Colonic mucosa (tissue), 4 donors: ENCODE results near the gene LATS1. TPM values are rescaled to one million over a fixed set of nuclear protein-coding genes. Genes with fewer than 3 reads are reported as not detected.
A peak's percentile ranks its signal among the peaks of the same experiment; 100 is the strongest.

Source experiments
- DNase-seq: peaks from one replicate; pipeline ENCODE4 v3.0.0-alpha.2; 2020
- H3K27ac ChIP-seq: fragments of 200-600 bp; one replicate; pipeline ENCODE4 v1.8.0; 2021
- H3K27me3 ChIP-seq: fragments of 200-600 bp; one replicate; pipeline ENCODE4 v1.8.0; 2021
- H3K36me3 ChIP-seq: fragments of 200-600 bp; one replicate; pipeline ENCODE4 v1.8.0; 2021
- H3K4me1 ChIP-seq: fragments of 200-600 bp; one replicate; pipeline ENCODE4 v1.8.0; 2021; ENCODE audit warnings: mild to moderate bottlenecking
- H3K4me3 ChIP-seq: fragments of 200-600 bp; one replicate; pipeline ENCODE4 v1.8.0; 2021
- H3K9ac ChIP-seq, 2 donors: one replicate each; pipeline ENCODE4 v1.7.0; 2013; ENCODE audit warnings: control low read depth in 2 of 2, low read depth in 2 of 2, low read length in 2 of 2
- H3K9me3 ChIP-seq: fragments of 200-600 bp; one replicate; pipeline ENCODE4 v1.8.0; 2021
- intact Hi-C: fragments of 100-400 bp; cut with DNase I; formaldehyde crosslinking; loops from one replicate; pipeline ENCODE4 v1.14.1; 2022
- total RNA-seq, 2 donors: library from RNA; stranded (reverse); fragmentation: NEBNext Ultra II Directional in 1 of 2; extraction: Animal tissue kit (Norgen Biotek cat#: 25700) in 1 of 2; gene quantifications; one replicate each; pipeline ENCODE4 v1.2.1, GENCODE V29; 2021
- TF ChIP-seq, protein P1 (sequence below): fragments of 200-600 bp; IDR thresholded peaks from one replicate; pipeline ENCODE4 v1.8.0; 2022; ENCODE audit warnings: antibody characterized with exemption, mild to moderate bottlenecking
- donor health status: healthy.
- donor health status: DM: no; HTN: no; CAD: no.
- donor health status: DM: no; HTN: no; CAD: no.

Gene LATS1
- total RNA-seq, 2 donors from 2014 or later = 17.2 to 26.5 TPM

DNA sequence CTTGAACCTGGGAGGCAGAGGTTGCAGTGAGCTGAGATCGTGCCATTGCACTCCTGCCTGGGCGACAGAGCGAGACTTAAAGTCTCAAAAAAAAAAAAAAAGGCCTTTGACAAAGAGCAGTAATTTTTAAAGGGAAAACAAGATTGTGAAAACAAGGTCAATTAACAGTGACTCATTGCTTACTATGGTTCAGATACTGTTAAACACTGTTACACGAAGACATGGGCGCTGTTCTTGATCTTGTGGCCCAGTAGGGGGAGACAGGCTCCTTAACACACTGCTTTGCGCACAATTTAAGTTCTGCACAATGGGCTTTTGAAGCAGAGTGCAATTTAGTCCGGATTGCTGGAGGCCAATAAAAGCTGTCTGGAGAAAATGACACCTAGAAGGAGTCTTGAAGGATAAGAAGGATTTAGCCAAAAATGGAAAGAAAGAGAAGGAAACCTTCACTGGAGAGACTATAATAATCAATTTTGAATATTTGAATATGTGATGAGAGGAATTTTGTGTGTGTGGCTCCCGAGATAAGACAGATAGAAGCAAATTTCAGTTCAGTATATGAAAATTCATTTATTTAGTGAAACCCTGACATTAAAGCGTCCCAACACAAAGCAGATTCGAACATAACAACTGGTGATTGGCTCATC lies 6.0 kb upstream of the LATS1 start:
- DNase-seq = peak; percentile 53
- TF ChIP-seq, protein P1, sequence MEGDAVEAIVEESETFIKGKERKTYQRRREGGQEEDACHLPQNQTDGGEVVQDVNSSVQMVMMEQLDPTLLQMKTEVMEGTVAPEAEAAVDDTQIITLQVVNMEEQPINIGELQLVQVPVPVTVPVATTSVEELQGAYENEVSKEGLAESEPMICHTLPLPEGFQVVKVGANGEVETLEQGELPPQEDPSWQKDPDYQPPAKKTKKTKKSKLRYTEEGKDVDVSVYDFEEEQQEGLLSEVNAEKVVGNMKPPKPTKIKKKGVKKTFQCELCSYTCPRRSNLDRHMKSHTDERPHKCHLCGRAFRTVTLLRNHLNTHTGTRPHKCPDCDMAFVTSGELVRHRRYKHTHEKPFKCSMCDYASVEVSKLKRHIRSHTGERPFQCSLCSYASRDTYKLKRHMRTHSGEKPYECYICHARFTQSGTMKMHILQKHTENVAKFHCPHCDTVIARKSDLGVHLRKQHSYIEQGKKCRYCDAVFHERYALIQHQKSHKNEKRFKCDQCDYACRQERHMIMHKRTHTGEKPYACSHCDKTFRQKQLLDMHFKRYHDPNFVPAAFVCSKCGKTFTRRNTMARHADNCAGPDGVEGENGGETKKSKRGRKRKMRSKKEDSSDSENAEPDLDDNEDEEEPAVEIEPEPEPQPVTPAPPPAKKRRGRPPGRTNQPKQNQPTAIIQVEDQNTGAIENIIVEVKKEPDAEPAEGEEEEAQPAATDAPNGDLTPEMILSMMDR = peak; percentile 75
- H3K9ac ChIP-seq = no peak overlapping the region
- intact Hi-C loops = loop anchor here (5.0 kb wide), 1 partner anchor 203 kb away; no protein-coding TSS in a partner anchor
- H3K27ac ChIP-seq = no peak overlapping the region
- H3K4me3 ChIP-seq = no peak overlapping the region
- H3K36me3 ChIP-seq = no peaks in the 10 kb centered on the region
- no peaks in the 10 kb centered on the region for H3K4me1 ChIP-seq
- no peaks in the 10 kb centered on the region for H3K27me3 ChIP-seq
- H3K9me3 ChIP-seq = no peaks in the 10 kb centered on the region

GRCh38 chr6:149723262-149723661 lies 5.4 kb upstream of the LATS1 start:
- TF ChIP-seq, protein P1 = no peak
- no peak overlapping the region for H3K27ac ChIP-seq
- DNase-seq = no peak
- no peak overlapping the region for H3K4me3 ChIP-seq
- no peaks in the 10 kb centered on the region for H3K36me3 ChIP-seq
- H3K9ac ChIP-seq = no peak overlapping the region
- no peaks in the 10 kb centered on the region for H3K9me3 ChIP-seq
- no peaks in the 10 kb centered on the region for H3K4me1 ChIP-seq
- intact Hi-C loops = loop anchor here (5.0 kb wide), 1 partner anchor 204 kb away; no protein-coding TSS in a partner anchor
- no peaks in the 10 kb centered on the region for H3K27me3 ChIP-seq

DNA sequence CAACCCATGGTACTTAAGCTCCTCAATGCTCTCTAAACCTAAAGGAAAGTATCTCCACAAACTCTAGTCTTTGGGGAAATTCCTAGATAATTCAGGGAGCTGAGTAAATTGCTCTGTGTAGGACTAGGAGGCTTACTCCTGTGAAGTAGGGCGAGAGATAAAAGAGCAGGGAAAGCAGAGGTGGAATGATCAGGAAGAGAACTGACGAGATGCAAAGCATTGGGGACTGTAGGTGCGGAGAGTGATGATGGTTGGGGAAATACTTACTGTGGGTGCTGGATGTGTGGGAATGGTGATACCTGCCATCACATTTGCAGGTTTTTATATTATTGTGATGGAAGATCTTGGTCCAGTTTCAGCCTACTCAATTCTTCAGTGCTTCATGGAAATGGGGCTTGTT lies 1.6 kb upstream of the LATS1 start:
- H3K36me3 ChIP-seq = no peaks in the 10 kb centered on the region
- no peak overlapping the region for H3K27ac ChIP-seq
- intact Hi-C loops = loop anchor here (5.0 kb wide), 1 partner anchor 152 kb away; the partner anchor contains the start of gene GINM1
- TF ChIP-seq, protein P1 = no peak
- H3K9me3 ChIP-seq = no peaks in the 10 kb centered on the region
- no peak overlapping the region for H3K4me3 ChIP-seq
- DNase-seq = no peak
- H3K27me3 ChIP-seq = no peaks in the 10 kb centered on the region
- H3K4me1 ChIP-seq = no peaks in the 10 kb centered on the region
- H3K9ac ChIP-seq = no peak overlapping the region

DNA sequence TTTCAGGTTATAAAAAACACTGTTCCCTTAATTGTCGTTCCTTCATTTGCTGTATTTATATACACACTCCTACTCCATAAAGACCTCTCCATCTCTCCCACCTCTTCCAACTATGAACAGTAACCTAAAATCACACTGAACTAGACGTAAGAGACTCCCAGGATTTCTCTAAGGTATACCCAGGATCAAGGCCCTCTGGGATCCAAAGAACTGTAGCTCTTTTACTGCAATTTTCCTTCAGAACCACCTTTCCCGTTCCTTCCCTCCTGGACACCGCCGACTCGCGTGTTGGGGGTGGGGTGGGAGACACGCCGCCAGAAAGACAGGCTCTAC lies 680 bp downstream of the LATS1 start:
- TF ChIP-seq, protein P1 = no peak
- intact Hi-C loops = loop anchor here (5.0 kb wide), 1 partner anchor 150 kb away; the partner anchor contains the start of gene GINM1
- H3K4me3 ChIP-seq = peak overlapping the region; percentile 81
- H3K27me3 ChIP-seq = no peaks in the 10 kb centered on the region
- H3K27ac ChIP-seq = peak overlapping the region; percentile 98
- H3K9me3 ChIP-seq = no peaks in the 10 kb centered on the region
- DNase-seq = no peak
- H3K36me3 ChIP-seq = no peaks in the 10 kb centered on the region
- H3K4me1 ChIP-seq = no peaks in the 10 kb centered on the region
- H3K9ac ChIP-seq = peak overlapping the region; percentile 89 to 99

GRCh38 chr6:149716181-149716963 lies 1.5 kb downstream of the LATS1 start:
- TF ChIP-seq, protein P1 = no peak
- Histone ChIP-seq H3K27ac (peak overlapping the region; percentile 98), H3K27me3 (no peaks in the 10 kb centered on the region), H3K9ac (no peak overlapping the region), H3K36me3 (no peaks in the 10 kb centered on the region), H3K9me3 (no peaks in the 10 kb centered on the region), H3K4me1 (no peaks in the 10 kb centered on the region), H3K4me3 (peak overlapping the region; percentile 81)
- no peak for DNase-seq
- intact Hi-C loops = loop anchor here (5.0 kb wide), 1 partner anchor 149 kb away; the partner anchor contains the start of gene GINM1
